ENCODE results near the gene TIMM44. TPM values are rescaled to one million over a fixed set of nuclear protein-coding genes. Genes with fewer than 3 reads are reported as not detected.

TIMM44 gene
- total and polyA plus RNA-seq, 2 donors = 28.1 to 41.8 TPM

DNA sequence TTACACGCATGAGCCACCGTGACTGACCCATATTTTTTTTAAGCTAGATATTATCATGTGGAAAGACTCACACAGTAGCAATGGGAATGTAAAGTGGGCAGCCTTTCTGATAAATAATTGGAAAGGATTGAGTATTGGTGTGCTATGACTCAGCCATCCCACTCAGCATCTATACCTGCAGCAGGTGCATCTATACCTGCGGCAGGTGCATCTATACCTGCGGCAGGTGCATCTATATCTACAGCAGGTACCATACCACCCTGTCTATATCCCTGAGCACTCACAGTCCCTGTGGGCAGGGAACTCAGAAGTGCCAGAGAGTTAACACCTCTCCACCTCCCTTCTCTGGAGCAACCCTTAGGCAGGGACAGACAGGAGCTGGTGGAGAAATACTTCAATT lies 60.4 kb downstream of the TIMM44 start:
- Histone ChIP-seq H3K4me3 (ENCODE audit: low read length in 2 of 2) (no peak overlapping the region), H3K36me3 (ENCODE audit: control insufficient read depth in 2 of 2, insufficient read depth in 2 of 2, low read length in 1 of 2) (no peaks in the 10 kb centered on the region), H3K4me1 (ENCODE audit: control insufficient read depth in 2 of 2, insufficient read depth in 2 of 2, low read length in 2 of 2) (peaks cover under 1 to 2% of the 10 kb centered on the region in 2 donors), H3K9me3 (ENCODE audit: control insufficient read depth in 2 of 2, insufficient read depth in 1 of 2, low read length in 1 of 2) (peaks cover 0 to 6% of the 10 kb centered on the region in 2 donors), H3K27me3 (ENCODE audit: control insufficient read depth in 2 of 2, insufficient read depth in 1 of 2, low read length in 1 of 2) (peaks cover 3 to 26% of the 10 kb centered on the region in 2 donors), H3K27ac (ENCODE audit: low read depth in 1 of 2, low read length in 1 of 2) (no peak overlapping the region)
- DNase-seq (ENCODE audit: low read depth in 6 of 9, low spot score in 9 of 9) = no peak
- WGBS = 99% methylated on average over 4 of the region's 4 CpGs

GRCh38 chr19:7881910-7882309 lies 61.6 kb downstream of the TIMM44 start:
- no peaks in the 10 kb centered on the region for H3K9me3 ChIP-seq (ENCODE audit: control insufficient read depth in 2 of 2, insufficient read depth in 1 of 2, low read length in 1 of 2)
- WGBS = 97% methylated on average over 3 of the region's 3 CpGs

DNA sequence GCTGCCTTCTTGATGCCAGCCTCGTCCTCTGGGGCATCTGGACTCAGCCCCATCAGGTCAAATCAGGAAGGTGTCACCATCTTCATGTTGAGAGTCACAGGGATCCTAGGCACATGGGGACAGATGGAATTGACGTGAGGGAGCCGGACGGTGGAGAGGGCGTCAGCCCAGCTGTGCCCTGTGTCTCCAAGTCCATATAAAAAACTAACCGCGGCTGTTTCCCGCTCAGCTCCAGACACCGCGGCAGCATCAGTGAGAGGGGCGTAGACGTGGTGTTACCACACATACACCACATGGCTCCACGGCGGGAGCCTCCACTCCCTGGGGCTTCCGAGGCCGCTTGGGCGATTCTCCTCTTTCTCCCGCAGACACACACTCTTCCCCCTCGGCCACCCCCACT lies 63.6 kb downstream of the TIMM44 start:
- WGBS = 96% methylated on average over 19 of the region's 19 CpGs
- H3K27ac ChIP-seq (ENCODE audit: low read depth in 1 of 2, low read length in 1 of 2) = no peak overlapping the region
- no peak for DNase-seq (ENCODE audit: low read depth in 6 of 9, low spot score in 9 of 9)

More at GRCh38 chr19:7881910-7882309, 61.6 kb downstream of the TIMM44 start:
- Histone ChIP-seq H3K36me3 (ENCODE audit: control insufficient read depth in 2 of 2, insufficient read depth in 2 of 2, low read length in 1 of 2) (no peaks in the 10 kb centered on the region), H3K27ac (ENCODE audit: low read depth in 1 of 2, low read length in 1 of 2) (no peak overlapping the region), H3K4me1 (ENCODE audit: control insufficient read depth in 2 of 2, insufficient read depth in 2 of 2, low read length in 2 of 2) (no peaks in the 10 kb centered on the region), H3K4me3 (ENCODE audit: low read length in 2 of 2) (no peak overlapping the region), H3K27me3 (ENCODE audit: control insufficient read depth in 2 of 2, insufficient read depth in 1 of 2, low read length in 1 of 2) (peaks cover 0 to 21% of the 10 kb centered on the region in 2 donors)
- no peak for DNase-seq (ENCODE audit: low read depth in 6 of 9, low spot score in 9 of 9)

GRCh38 chr19:7879111-7879807 lies 64.2 kb downstream of the TIMM44 start:
- no peaks in the 10 kb centered on the region for H3K36me3 ChIP-seq (ENCODE audit: control insufficient read depth in 2 of 2, insufficient read depth in 2 of 2, low read length in 1 of 2)

More for the DNA sequence above, 63.6 kb downstream of the TIMM44 start:
- Histone ChIP-seq H3K27me3 (ENCODE audit: control insufficient read depth in 2 of 2, insufficient read depth in 1 of 2, low read length in 1 of 2) (peaks cover 2 to 28% of the 10 kb centered on the region in 2 donors), H3K9me3 (ENCODE audit: control insufficient read depth in 2 of 2, insufficient read depth in 1 of 2, low read length in 1 of 2) (peaks cover 0 to 2% of the 10 kb centered on the region in 2 donors), H3K4me3 (ENCODE audit: low read length in 2 of 2) (no peak overlapping the region), H3K36me3 (ENCODE audit: control insufficient read depth in 2 of 2, insufficient read depth in 2 of 2, low read length in 1 of 2) (no peaks in the 10 kb centered on the region), H3K4me1 (ENCODE audit: control insufficient read depth in 2 of 2, insufficient read depth in 2 of 2, low read length in 2 of 2) (peaks cover under 1 to 1% of the 10 kb centered on the region in 2 donors)

DNA sequence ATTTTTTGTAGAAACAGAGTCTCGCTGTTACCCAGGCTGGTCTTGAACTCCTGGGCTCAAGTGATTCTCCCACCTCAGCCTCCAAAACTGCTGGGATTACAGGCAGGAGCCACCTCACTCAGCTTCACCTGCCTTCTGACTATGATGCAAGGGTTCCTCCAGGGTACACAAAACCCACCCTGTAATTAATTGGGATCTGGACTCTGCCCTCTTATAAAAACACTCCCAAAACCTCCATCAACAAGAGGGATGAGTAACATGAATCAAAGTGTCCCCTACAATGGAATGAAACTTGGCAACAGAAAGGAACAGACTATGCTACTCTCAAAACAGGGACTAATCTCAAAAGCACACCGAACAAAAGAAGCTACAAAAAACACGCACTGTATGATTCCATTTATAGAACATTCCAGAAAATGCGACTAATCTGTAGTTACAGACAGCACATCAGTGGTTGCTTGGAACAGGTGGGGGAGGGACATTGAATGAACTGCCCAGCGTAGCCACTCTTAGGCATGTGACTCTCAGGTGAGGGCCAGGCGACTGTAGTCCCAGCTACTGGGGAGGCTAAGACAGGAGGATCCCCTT lies 66.1 kb downstream of the TIMM44 start:
- DNase-seq (ENCODE audit: low read depth in 6 of 9, low spot score in 9 of 9) = no peak
- peaks cover 5 to 7% of the 10 kb centered on the region in 2 donors for H3K4me1 ChIP-seq (ENCODE audit: control insufficient read depth in 2 of 2, insufficient read depth in 2 of 2, low read length in 2 of 2)
- H3K36me3 ChIP-seq (ENCODE audit: control insufficient read depth in 2 of 2, insufficient read depth in 2 of 2, low read length in 1 of 2) = no peaks in the 10 kb centered on the region
- no peak overlapping the region for H3K27ac ChIP-seq (ENCODE audit: low read depth in 1 of 2, low read length in 1 of 2)
- no peak overlapping the region for H3K4me3 ChIP-seq (ENCODE audit: low read length in 2 of 2)
- peaks cover 2 to 10% of the 10 kb centered on the region in 2 donors for H3K9me3 ChIP-seq (ENCODE audit: control insufficient read depth in 2 of 2, insufficient read depth in 1 of 2, low read length in 1 of 2)
- H3K27me3 ChIP-seq (ENCODE audit: control insufficient read depth in 2 of 2, insufficient read depth in 1 of 2, low read length in 1 of 2) = peaks cover 25 to 53% of the 10 kb centered on the region in 2 donors
- 95% methylated on average over 6 of the region's 6 CpGs for WGBS

More at GRCh38 chr19:7879111-7879807, 64.2 kb downstream of the TIMM44 start:
- no peak for DNase-seq (ENCODE audit: low read depth in 6 of 9, low spot score in 9 of 9)
- no peak overlapping the region for H3K27ac ChIP-seq (ENCODE audit: low read depth in 1 of 2, low read length in 1 of 2)
- 90% methylated on average over 18 of the region's 18 CpGs for WGBS
- peaks cover 7 to 34% of the 10 kb centered on the region in 2 donors for H3K27me3 ChIP-seq (ENCODE audit: control insufficient read depth in 2 of 2, insufficient read depth in 1 of 2, low read length in 1 of 2)
- H3K4me3 ChIP-seq (ENCODE audit: low read length in 2 of 2) = no peak overlapping the region
- peaks cover 0 to 2% of the 10 kb centered on the region in 2 donors for H3K9me3 ChIP-seq (ENCODE audit: control insufficient read depth in 2 of 2, insufficient read depth in 1 of 2, low read length in 1 of 2)
- peaks cover 5 to 7% of the 10 kb centered on the region in 2 donors for H3K4me1 ChIP-seq (ENCODE audit: control insufficient read depth in 2 of 2, insufficient read depth in 2 of 2, low read length in 2 of 2)

Other genes starting within 250 kb of the TIMM44 start
- gene FCER2, start 241.5 kb downstream of the TIMM44 start, total RNA-seq = 3.1 TPM
- 14.4 TPM for gene FCER2, start 241.5 kb downstream of the TIMM44 start, polyA plus RNA-seq
- 0.52 TPM for gene CLEC4G, start 211.6 kb downstream of the TIMM44 start, total RNA-seq
- 3.2 TPM for gene CLEC4G, start 211.6 kb downstream of the TIMM44 start, polyA plus RNA-seq
- gene CD209, start 196.1 kb downstream of the TIMM44 start, total RNA-seq = 3.4 TPM
- gene CD209, start 196.1 kb downstream of the TIMM44 start, polyA plus RNA-seq = 8.5 TPM
- gene CLEC4M, start 180.4 kb downstream of the TIMM44 start, total RNA-seq = 0.19 TPM
- gene CLEC4M, start 180.4 kb downstream of the TIMM44 start, polyA plus RNA-seq = 0.50 TPM
- gene EVI5L, start 113.4 kb downstream of the TIMM44 start, total RNA-seq = 4.9 TPM
- 7.6 TPM for gene EVI5L, start 113.4 kb downstream of the TIMM44 start, polyA plus RNA-seq
- 0.09 TPM for gene PRR36, start 69.3 kb downstream of the TIMM44 start, total RNA-seq
- gene PRR36, start 69.3 kb downstream of the TIMM44 start, polyA plus RNA-seq = 0.16 TPM
- 0.05 TPM for gene LRRC8E, start 55.2 kb downstream of the TIMM44 start, total RNA-seq
- 0.27 TPM for gene LRRC8E, start 55.2 kb downstream of the TIMM44 start, polyA plus RNA-seq
- gene MAP2K7, start 39.8 kb downstream of the TIMM44 start, total RNA-seq = 8.0 TPM
- gene MAP2K7, start 39.8 kb downstream of the TIMM44 start, polyA plus RNA-seq = 45.4 TPM
- 0.19 TPM for gene TGFBR3L, start 28.8 kb downstream of the TIMM44 start, total RNA-seq
- gene TGFBR3L, start 28.8 kb downstream of the TIMM44 start, polyA plus RNA-seq = 0.05 TPM
- gene SNAPC2, start 23.3 kb downstream of the TIMM44 start, total RNA-seq = 6.4 TPM
- gene SNAPC2, start 23.3 kb downstream of the TIMM44 start, polyA plus RNA-seq = 16.0 TPM
- gene CTXN1, start 17.5 kb downstream of the TIMM44 start, total RNA-seq = 0.33 TPM
- 0.82 TPM for gene CTXN1, start 17.5 kb downstream of the TIMM44 start, polyA plus RNA-seq
- 45.6 TPM for gene ELAVL1, start 62.0 kb upstream of the TIMM44 start, total RNA-seq
- 20.8 TPM for gene ELAVL1, start 62.0 kb upstream of the TIMM44 start, polyA plus RNA-seq
- gene CCL25, start 109.1 kb upstream of the TIMM44 start, total RNA-seq = 287 TPM
- gene CCL25, start 109.1 kb upstream of the TIMM44 start, polyA plus RNA-seq = 33.4 TPM
- 0.61 TPM for gene FBN3, start 205.9 kb upstream of the TIMM44 start, total RNA-seq
- 0.16 TPM for gene FBN3, start 205.9 kb upstream of the TIMM44 start, polyA plus RNA-seq